Stimulated activated naive CD4-positive, alpha-beta T cell (primary cell): Measurements from ENCODE around the gene TTC12.

ENCODE experiments used
- DNase-seq, 6 experiments: peaks; one replicate each; lab custom pipeline; 2025; lab: John Stamatoyannopoulos, UW

Gene TTC12, protein sequence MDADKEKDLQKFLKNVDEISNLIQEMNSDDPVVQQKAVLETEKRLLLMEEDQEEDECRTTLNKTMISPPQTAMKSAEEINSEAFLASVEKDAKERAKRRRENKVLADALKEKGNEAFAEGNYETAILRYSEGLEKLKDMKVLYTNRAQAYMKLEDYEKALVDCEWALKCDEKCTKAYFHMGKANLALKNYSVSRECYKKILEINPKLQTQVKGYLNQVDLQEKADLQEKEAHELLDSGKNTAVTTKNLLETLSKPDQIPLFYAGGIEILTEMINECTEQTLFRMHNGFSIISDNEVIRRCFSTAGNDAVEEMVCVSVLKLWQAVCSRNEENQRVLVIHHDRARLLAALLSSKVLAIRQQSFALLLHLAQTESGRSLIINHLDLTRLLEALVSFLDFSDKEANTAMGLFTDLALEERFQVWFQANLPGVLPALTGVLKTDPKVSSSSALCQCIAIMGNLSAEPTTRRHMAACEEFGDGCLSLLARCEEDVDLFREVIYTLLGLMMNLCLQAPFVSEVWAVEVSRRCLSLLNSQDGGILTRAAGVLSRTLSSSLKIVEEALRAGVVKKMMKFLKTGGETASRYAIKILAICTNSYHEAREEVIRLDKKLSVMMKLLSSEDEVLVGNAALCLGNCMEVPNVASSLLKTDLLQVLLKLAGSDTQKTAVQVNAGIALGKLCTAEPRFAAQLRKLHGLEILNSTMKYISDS

DNA sequence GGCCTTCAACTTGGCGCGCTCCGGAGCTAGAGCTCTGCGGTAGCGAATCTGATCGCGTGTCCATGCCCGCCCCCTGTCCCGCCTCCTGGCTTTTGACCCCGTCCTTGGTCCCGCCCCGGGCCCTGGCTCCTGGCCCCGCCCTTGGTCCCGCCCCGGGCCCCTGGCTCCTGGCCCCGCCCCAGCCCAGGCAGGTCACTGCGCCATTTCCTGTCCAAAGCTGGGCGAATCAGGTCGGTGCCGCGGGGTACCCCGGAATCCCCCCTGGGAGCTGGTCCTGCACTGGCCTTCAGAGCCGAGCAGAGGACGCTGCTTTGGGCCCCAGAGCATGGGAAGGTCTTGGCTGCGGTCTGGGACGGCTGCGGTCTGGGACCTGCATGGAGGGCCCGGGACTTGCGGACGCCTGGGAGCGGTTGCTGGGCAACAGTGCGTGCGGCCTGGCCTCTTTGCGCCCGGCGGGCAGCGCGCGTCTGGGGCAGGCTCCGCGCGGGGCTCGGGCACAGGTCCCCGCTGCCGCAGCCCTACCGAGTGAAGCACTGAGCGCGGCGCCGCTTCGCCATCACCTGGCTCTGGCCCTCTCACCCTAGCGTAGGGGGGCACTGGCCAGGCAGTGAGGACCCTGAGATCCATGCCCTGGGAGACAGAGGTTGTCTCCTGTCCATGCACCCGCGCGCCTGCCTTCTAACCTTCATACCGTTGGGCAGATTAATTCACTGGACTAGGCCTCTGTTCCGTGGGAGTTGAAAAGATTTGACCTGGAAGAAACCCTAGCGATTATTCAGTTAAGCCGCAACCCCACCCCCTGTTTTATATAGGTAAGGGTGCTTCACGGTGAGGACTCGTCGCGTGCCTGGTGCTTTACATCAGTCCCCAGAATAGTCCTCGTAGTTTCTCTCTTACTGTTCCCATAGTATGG is at the start of gene TTC12:
TTC12 (plus strand) TSS at position 195 of the 913 bp plus-strand sequence. CDS start 1,675 bp downstream, outside the sequence.
- DNase-seq = peak; percentile 76 to 89 (median 88)

GRCh38 chr11:113265362-113265761 is 49.0 kb upstream of the TTC12 start:
- no peak for DNase-seq

GRCh38 chr11:113267493-113267892 is 46.9 kb upstream of the TTC12 start:
- DNase-seq = no peak

GRCh38 chr11:113269096-113269495 is 45.3 kb upstream of the TTC12 start:
- no peak for DNase-seq

DNA sequence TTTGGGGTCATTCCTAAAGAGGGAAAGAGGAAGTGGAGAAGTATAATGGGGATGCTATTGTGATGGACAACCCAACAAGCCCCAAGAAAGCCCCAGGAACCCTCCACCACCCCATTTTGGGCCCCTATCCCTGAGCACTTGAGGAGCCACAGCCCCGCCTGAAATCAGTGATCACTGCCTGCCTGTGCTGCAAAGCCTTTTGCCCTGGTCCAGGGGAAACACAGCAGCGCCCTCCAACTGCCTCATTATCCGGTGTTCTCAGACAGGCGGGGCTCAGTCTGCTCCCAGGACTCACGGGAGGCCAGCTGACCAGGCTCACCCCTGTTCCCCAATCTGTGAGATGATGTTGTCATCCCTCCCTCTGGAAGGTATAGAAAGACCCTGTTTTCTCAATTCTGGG is 44.7 kb upstream of the TTC12 start:
- no peak for DNase-seq

DNA sequence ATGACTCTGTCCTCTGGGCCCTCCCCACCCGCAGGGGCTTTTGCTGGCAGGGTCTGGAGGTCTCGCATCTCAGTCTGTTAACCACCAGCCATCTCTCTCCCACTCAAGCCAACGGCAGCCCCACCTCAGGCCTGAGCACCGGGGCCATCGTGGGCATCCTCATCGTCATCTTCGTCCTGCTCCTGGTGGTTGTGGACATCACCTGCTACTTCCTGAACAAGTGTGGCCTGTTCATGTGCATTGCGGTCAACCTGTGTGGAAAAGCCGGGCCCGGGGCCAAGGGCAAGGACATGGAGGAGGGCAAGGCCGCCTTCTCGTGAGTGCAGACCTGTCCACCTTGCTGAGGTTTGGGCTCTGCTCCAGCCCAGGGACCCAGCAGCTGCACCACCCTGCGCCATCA is 44.3 kb upstream of the TTC12 start:
- no peak for DNase-seq

DNA sequence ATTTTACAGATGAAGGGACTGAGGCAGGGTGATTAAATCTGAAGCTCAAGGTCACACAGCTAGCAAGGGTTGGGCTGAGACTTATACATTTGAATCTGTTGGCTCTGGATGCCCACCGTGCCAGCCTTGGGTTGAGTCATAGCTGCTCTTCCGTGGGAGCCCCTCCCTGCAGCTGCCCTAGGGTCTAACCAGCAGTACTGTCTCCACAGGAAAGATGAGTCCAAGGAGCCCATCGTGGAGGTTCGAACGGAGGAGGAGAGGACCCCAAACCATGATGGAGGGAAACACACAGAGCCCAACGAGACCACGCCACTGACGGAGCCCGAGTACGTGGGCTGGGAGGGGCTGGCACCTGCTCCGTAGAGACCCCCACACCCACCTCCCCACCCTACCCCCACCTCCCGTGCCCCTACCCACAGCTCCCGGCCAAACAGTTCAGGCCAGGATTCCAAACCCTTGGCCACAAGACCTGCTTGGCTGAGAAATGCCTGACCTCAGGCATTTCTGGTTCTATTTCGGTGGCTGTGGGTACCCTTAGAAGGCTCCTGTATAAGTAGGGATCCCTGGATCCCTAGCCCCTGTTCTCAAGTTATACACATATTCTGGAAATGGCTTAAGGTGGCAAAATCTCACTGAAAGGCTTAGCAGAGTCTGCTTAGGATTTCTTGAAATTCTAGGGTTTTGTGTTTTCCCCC is 42.7 kb upstream of the TTC12 start:
- DNase-seq = no peak

DNA sequence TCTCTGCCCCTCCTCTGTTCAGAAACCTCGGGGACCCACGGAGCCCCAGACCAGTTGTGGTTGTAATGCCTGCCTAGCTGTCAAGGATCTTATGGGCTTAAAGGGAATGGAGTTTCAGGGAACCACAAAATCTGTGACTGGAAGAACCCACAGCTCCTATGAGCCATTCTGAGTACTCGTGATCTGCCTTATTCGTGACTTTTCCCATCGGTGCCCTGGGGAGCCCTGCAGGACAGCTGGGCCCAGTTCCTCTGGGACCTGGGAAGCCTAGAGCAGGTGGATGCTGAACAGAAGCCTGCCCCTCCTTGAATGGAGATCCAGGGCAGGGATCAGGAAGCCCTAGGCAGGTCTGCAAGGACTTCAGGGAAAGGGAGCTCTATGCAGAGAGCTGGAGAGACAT is 42.1 kb upstream of the TTC12 start:
- no peak for DNase-seq

DNA sequence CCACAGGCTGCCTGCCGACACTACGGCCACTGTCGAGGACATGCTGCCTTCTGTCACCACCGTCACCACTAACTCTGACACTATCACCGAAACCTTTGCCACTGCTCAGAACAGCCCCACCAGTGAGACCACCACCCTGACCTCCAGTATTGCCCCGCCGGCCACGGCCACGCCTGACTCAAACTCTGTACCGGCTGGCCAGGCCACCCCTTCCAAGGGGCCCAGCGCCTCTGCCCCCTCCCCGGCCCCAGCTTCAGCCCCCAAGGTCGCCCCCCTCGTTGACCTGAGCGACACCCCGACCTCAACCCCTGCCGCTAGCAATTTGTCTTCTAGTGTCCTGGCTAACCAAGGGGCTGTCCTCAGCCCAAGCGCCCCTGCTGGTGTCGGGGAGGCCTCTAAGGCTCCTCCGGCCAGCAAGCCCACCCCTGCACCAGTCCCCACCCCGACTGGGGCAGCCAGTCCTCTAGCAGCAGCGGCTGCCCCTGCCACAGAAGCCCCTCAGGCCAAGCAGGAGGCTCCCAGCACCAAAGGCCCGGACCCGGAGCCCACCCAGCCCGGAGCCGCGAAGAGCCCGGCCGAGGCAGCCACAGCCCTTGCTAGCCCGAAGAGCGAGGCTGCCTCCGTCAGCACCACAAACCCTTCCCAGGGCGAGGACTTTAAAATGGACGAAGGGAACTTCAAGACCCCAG is 41.3 kb upstream of the TTC12 start:
- no peak for DNase-seq

- DNase-seq = no peak
Measured at GRCh38 chr11:113273720-113274119, 40.7 kb upstream of the TTC12 start.

- DNase-seq = no peak
Measured at GRCh38 chr11:113274713-113275582, 39.4 kb upstream of the TTC12 start.

- DNase-seq = no peak
Measured at GRCh38 chr11:113275602-113276001, 38.8 kb upstream of the TTC12 start.

DNA sequence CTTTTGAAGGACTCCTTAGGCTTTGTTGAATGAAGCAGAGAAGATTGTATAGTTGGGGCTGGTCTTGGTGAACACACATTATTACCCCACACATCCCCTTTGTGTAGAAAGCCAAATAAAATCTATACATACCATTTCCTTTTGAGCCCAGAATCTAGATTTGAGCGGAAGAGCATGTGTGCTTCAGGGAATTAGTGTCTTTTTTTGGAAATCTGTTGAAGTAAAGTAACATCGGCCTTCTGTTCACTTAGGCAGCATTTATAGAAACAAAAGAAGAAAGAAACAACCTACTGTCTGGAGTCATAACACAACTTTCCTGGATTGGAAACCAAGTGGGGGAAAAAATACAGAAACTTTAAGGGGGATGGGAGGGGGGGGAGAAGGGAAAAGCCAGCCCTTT is 37.9 kb upstream of the TTC12 start:
- no peak for DNase-seq

DNA sequence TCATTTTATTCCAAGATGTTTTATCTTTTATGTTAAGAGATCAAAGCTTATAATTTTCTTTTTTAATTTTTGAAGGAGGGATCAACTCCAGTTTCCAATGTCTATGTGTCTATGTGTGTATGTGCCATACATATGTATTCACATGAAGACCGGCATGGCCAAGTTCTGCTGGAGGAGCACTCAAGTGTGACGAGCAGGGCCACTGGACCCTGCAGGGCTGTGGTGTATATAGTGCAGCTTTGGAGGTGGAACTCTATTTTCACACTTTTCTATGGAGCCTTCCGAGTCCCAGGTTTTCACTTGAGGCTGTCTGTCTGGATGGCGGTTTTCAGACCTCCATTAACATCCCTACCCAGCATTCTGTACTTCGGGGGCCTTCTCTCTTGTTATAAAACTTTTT is 36.5 kb upstream of the TTC12 start:
- DNase-seq = no peak

DNA sequence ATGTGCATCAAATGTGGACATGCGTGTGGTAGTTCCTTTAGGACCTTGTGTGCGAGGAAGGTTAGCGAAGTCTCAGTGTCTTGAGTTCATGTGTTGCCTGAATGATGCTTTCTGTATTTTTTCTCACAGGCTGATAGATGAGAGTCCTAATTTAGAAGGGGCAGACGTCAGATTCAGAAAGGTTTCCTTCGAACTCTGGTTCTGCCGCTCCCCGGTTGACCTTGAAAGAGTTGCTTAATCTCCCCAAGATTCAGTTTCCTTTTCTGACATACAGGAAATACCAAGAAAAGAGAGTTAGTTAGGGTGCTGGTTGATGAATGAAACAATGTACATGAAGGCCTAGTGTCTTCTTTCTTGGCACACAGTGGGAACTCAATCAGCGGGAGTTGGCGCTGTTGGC is 35.9 kb upstream of the TTC12 start:
- no peak for DNase-seq

- no peak for DNase-seq
Measured at GRCh38 chr11:113278925-113279324, 35.5 kb upstream of the TTC12 start.

- DNase-seq = no peak
Measured at GRCh38 chr11:113279591-113279990, 34.8 kb upstream of the TTC12 start.

- no peak for DNase-seq
Measured at GRCh38 chr11:113281052-113281725, 33.2 kb upstream of the TTC12 start.

- DNase-seq = no peak
Measured at GRCh38 chr11:113282898-113283437, 31.4 kb upstream of the TTC12 start.
